ENCODE measurements around the gene ANKRD13C.

The ANKRD13C gene

DNA sequence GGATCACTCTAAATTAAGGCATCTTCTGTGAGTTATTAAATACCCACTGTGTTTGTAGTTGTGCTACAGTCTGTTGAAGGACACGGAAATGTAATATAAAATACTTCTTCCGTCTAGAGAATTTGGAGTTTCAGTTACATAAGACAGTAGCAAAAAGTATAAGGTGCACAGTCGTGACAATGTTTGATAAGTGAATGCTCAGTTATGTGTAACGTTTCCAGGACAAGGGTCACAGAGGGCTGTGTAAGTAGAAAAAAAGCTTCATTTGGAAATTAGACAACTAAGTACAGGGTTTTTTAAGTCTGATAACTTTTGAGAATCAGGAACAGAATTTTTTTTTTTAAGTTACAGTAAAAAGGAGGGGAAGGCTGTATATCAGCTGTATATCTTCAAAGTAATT lies 105.8 kb downstream of the ANKRD13C start:
- TF ChIP-seq POLR2AphosphoS5 (IDR thresholded peaks at IDR 0.05; ENCODE audit: low read depth, low read length) (no peak), FOXP2 (optimal IDR thresholded peaks at IDR 0.05; ENCODE audit: borderline replicate concordance, extremely low read depth, extremely low read length, insufficient read depth) (no peak), TAF1 (IDR thresholded peaks at IDR 0.05; ENCODE audit: borderline replicate concordance, insufficient read depth, low read length) (no peak), SIN3A (IDR thresholded peaks at IDR 0.05; ENCODE audit: borderline replicate concordance, insufficient read depth, low read length) (no peak)
- TF ChIP-seq, protein P1, sequence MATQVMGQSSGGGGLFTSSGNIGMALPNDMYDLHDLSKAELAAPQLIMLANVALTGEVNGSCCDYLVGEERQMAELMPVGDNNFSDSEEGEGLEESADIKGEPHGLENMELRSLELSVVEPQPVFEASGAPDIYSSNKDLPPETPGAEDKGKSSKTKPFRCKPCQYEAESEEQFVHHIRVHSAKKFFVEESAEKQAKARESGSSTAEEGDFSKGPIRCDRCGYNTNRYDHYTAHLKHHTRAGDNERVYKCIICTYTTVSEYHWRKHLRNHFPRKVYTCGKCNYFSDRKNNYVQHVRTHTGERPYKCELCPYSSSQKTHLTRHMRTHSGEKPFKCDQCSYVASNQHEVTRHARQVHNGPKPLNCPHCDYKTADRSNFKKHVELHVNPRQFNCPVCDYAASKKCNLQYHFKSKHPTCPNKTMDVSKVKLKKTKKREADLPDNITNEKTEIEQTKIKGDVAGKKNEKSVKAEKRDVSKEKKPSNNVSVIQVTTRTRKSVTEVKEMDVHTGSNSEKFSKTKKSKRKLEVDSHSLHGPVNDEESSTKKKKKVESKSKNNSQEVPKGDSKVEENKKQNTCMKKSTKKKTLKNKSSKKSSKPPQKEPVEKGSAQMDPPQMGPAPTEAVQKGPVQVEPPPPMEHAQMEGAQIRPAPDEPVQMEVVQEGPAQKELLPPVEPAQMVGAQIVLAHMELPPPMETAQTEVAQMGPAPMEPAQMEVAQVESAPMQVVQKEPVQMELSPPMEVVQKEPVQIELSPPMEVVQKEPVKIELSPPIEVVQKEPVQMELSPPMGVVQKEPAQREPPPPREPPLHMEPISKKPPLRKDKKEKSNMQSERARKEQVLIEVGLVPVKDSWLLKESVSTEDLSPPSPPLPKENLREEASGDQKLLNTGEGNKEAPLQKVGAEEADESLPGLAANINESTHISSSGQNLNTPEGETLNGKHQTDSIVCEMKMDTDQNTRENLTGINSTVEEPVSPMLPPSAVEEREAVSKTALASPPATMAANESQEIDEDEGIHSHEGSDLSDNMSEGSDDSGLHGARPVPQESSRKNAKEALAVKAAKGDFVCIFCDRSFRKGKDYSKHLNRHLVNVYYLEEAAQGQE (IDR thresholded peaks at IDR 0.05; ENCODE audit: insufficient read depth in 1 of 2, low read depth in 2 of 2, low read length in 2 of 2): no peak

DNA sequence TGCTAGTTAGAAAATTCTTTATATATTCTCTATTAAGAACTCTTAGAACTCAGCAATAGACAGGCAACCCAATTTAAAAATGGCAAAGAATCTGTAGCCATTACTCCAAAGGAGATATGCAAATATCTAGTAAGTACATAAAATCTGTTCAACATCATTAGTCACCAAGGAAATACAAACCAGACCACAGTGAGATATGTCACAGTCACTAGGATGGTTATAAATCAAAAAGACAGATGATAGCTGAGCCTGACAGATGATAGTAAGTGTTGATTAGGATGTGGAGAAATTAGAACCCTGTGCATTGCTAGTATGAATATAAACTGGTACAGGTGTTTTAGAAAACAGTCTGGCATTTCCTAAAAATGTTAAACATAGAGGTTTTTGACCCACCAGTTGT lies 106.8 kb downstream of the ANKRD13C start:
- TF ChIP-seq FOXP2 (optimal IDR thresholded peaks at IDR 0.05; ENCODE audit: borderline replicate concordance, extremely low read depth, extremely low read length, insufficient read depth): no peak
- no peak for TF ChIP-seq POLR2AphosphoS5 (IDR thresholded peaks at IDR 0.05; ENCODE audit: low read depth, low read length)
- TF ChIP-seq, protein P1 (IDR thresholded peaks at IDR 0.05; ENCODE audit: insufficient read depth in 1 of 2, low read depth in 2 of 2, low read length in 2 of 2): no peak
- no peak for TF ChIP-seq SIN3A (IDR thresholded peaks at IDR 0.05; ENCODE audit: borderline replicate concordance, insufficient read depth, low read length)
- no peak for TF ChIP-seq TAF1 (IDR thresholded peaks at IDR 0.05; ENCODE audit: borderline replicate concordance, insufficient read depth, low read length)

DNA sequence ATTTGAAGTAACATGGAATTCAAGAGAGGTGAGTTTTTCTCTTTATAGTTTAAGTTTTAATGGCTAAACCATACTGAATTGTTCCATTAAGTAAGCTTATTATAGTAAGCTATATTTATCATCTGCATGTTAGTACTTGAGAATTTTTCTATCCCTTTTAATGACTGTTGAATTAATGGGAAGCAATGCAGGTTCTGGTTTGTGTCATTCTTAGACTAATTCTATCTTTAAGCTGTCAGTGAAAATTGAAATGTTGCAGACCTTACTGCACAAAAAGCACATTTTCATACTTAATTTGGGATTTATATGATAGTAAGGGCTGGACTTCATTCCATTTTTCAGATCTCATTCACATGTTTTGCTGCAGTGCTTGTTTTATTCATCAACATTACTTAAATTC lies 107.4 kb downstream of the ANKRD13C start:
- TF ChIP-seq, protein P1 (IDR thresholded peaks at IDR 0.05; ENCODE audit: insufficient read depth in 1 of 2, low read depth in 2 of 2, low read length in 2 of 2): no peak
- no peak for TF ChIP-seq TAF1 (IDR thresholded peaks at IDR 0.05; ENCODE audit: borderline replicate concordance, insufficient read depth, low read length)
- TF ChIP-seq SIN3A (IDR thresholded peaks at IDR 0.05; ENCODE audit: borderline replicate concordance, insufficient read depth, low read length): no peak
- TF ChIP-seq POLR2AphosphoS5 (IDR thresholded peaks at IDR 0.05; ENCODE audit: low read depth, low read length): no peak
- TF ChIP-seq FOXP2 (optimal IDR thresholded peaks at IDR 0.05; ENCODE audit: borderline replicate concordance, extremely low read depth, extremely low read length, insufficient read depth): no peak

DNA sequence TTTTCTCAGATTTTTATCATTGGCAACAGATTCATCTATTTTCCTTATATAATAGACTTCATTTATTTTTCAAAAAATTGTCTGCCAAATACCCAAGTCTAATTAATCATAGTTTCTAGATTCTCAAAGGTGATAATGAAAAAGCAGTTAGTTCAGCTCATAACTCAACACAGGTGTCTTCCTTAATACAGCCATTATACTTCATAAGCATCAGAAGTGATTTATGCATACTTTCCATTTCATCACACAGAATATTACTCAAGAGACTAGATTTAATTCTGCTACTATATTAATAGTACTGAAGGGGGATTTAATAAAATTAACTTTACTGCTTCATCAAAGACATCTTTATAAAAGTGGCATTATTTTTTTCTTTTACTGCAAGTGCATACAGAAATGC lies 114.6 kb downstream of the ANKRD13C start:
- TF ChIP-seq, protein P1 (IDR thresholded peaks at IDR 0.05; ENCODE audit: insufficient read depth in 1 of 2, low read depth in 2 of 2, low read length in 2 of 2): no peak
- TF ChIP-seq FOXP2 (optimal IDR thresholded peaks at IDR 0.05; ENCODE audit: borderline replicate concordance, extremely low read depth, extremely low read length, insufficient read depth): no peak
- TF ChIP-seq POLR2AphosphoS5 (IDR thresholded peaks at IDR 0.05; ENCODE audit: low read depth, low read length): no peak
- no peak for TF ChIP-seq SIN3A (IDR thresholded peaks at IDR 0.05; ENCODE audit: borderline replicate concordance, insufficient read depth, low read length)
- no peak for TF ChIP-seq TAF1 (IDR thresholded peaks at IDR 0.05; ENCODE audit: borderline replicate concordance, insufficient read depth, low read length)

DNA sequence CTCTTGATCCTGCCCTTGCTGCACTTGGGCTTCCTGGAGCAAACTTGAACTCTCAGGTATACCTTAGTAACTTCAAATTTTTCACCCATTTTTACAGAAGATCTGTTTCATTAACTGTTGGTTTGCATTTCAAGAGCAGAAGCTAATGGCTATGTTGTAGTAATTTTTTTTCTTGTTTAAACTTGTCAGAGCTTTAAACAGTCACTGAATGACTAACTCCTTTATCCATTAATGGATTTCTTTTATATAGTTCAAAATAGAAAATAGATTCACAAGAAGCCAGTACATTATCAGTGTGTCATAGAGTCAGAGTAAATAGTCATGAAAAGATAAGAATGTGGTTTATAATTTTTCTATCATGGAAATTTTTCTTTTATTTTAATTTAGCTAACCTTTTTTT lies 119.8 kb downstream of the ANKRD13C start:
- TF ChIP-seq, protein P1 (IDR thresholded peaks at IDR 0.05; ENCODE audit: insufficient read depth in 1 of 2, low read depth in 2 of 2, low read length in 2 of 2): no peak
- TF ChIP-seq TAF1 (IDR thresholded peaks at IDR 0.05; ENCODE audit: borderline replicate concordance, insufficient read depth, low read length) (no peak), POLR2AphosphoS5 (IDR thresholded peaks at IDR 0.05; ENCODE audit: low read depth, low read length) (no peak), SIN3A (IDR thresholded peaks at IDR 0.05; ENCODE audit: borderline replicate concordance, insufficient read depth, low read length) (no peak), FOXP2 (optimal IDR thresholded peaks at IDR 0.05; ENCODE audit: borderline replicate concordance, extremely low read depth, extremely low read length, insufficient read depth) (no peak)
